Smooth muscle cell (in vitro differentiated cells): ENCODE results near the gene PTK7. TPM values are rescaled to one million over a fixed set of nuclear protein-coding genes. Genes with fewer than 3 reads are reported as not detected.
"Not testable (repeated sequence)": the region's sequence is repeated elsewhere in the genome, so short reads cannot be mapped to it uniquely, and the experiment has no call there.

Experiments
- DNase-seq: peaks from one replicate; lab custom pipeline; 2025; ENCODE audit not compliant: unreplicated experiment; lab: John Stamatoyannopoulos, UW
- H2AFZ ChIP-seq: fragments of 200-600 bp; sonication (generic); 2 replicates; pipeline ENCODE4 v1.6.0; 2016; ENCODE audit warnings: antibody characterized with exemption, low read depth, mild to moderate bottlenecking
- H3F3A ChIP-seq: fragments of 200-600 bp; sonication (generic); 2 replicates; pipeline ENCODE4 v1.6.0; 2017; ENCODE audit warnings: antibody characterized with exemption, low read depth
- H3K27ac ChIP-seq: fragments of 200-600 bp; sonication (generic); 2 replicates; pipeline ENCODE4 v1.5.1; 2016; ENCODE audit warnings: low read depth, mild to moderate bottlenecking
- H3K27me3 ChIP-seq: fragments of 200-600 bp; sonication (generic); 2 replicates; pipeline ENCODE4 v1.6.1; 2016; ENCODE audit warnings: low read depth, mild to moderate bottlenecking
- H3K36me3 ChIP-seq: fragments of 200-600 bp; sonication (generic); 2 replicates; pipeline ENCODE4 v1.5.1; 2016; ENCODE audit warnings: low read depth
- H3K4me1 ChIP-seq: fragments of 200-600 bp; sonication (generic); 2 replicates; pipeline ENCODE4 v1.5.1; 2016; ENCODE audit warnings: low read depth
- H3K4me2 ChIP-seq: fragments of 200-600 bp; sonication (generic); 2 replicates; pipeline ENCODE4 v1.6.0; 2016; ENCODE audit warnings: mild to moderate bottlenecking
- H3K4me3 ChIP-seq: fragments of 200-600 bp; sonication (generic); 2 replicates; pipeline ENCODE4 v1.5.1; 2016; ENCODE audit warnings: mild to moderate bottlenecking
- H3K79me2 ChIP-seq: fragments of 200-600 bp; sonication (generic); 2 replicates; pipeline ENCODE4 v1.6.0; 2016; ENCODE audit warnings: low read depth, mild to moderate bottlenecking
- H3K9ac ChIP-seq: fragments of 200-600 bp; sonication (generic); 2 replicates; pipeline ENCODE4 v1.6.0; 2016; ENCODE audit warnings: low read depth
- H3K9me3 ChIP-seq: fragments of 200-600 bp; sonication (generic); replicated peaks from 2 replicates; pipeline ENCODE4 v1.5.1; 2016; ENCODE audit warnings: low read depth
- H4K20me1 ChIP-seq: fragments of 200-600 bp; sonication (generic); 2 replicates; pipeline ENCODE4 v1.6.0; 2016; ENCODE audit warnings: low read depth
- CTCF ChIP-seq: fragments of 200-600 bp; sonication (generic); IDR thresholded peaks from 2 replicates; pipeline ENCODE4 v1.5.1; 2017; ENCODE audit warnings: borderline replicate concordance, mild to moderate bottlenecking, antibody characterized with exemption; ENCODE audit not compliant: insufficient read depth, poor library complexity, severe bottlenecking
- WGBS: methylation state at CpG from one replicate; pipeline ENCODE4 v1.1.7; 2016; ENCODE audit warnings: low lambda C conversion rate; 5-methylcytosine and 5-hydroxymethylcytosine counted together
- polyA plus RNA-seq: library from polyadenylated mRNA; unstranded; fragments of >200 nt; fragmentation: Nextera tagmentation; extraction: Ambion mirVana; gene quantifications from 2 replicates; pipeline ENCODE4 v1.2.1, GENCODE V29; 2016
- total RNA-seq: library from RNA; depleted of rRNA; stranded (reverse); fragments of >200 nt; gene quantifications from 2 replicates; pipeline ENCODE4 v1.2.3, GENCODE V29; 2014

PTK7 gene
- total and polyA plus RNA-seq, 2 experiments from 2014 or later, result 376 to 598 TPM

GRCh38 chr6:43129434-43130194 lies 53.5 kb downstream of the PTK7 start:
- Histone ChIP-seq H3K4me1 (peaks cover 16% of the 10 kb centered on the region), H3K9me3 (no peaks in the 10 kb centered on the region), H3K79me2 (peaks cover 83% of the 10 kb centered on the region), H3K27me3 (no peaks in the 10 kb centered on the region), H3K27ac (peak overlapping the region; percentile 100), H3K4me2 (peak overlapping the region; percentile 55), H3K9ac (peak overlapping the region; percentile 35), H3K36me3 (peaks cover 18% of the 10 kb centered on the region), H3K4me3 (no peak overlapping the region), H3F3A (peaks cover 38% of the 10 kb centered on the region), H2AFZ (no peak overlapping the region), H4K20me1 (peaks cover 51% of the 10 kb centered on the region)
- DNase-seq, result no peak
- WGBS, result 80% methylated on average over 15 of the region's 15 CpGs
- TF ChIP-seq CTCF, result peak; percentile 48

GRCh38 chr6:43130429-43130828 lies 54.3 kb downstream of the PTK7 start:
- H3K36me3 ChIP-seq, result peaks cover 24% of the 10 kb centered on the region
- peak overlapping the region; percentile 31 for H3K27ac ChIP-seq
- 95% methylated on average over 7 of the region's 7 CpGs for WGBS
- no peak overlapping the region for H3K9ac ChIP-seq
- no peak for TF ChIP-seq CTCF
- peaks cover 41% of the 10 kb centered on the region for H3F3A ChIP-seq
- H3K4me2 ChIP-seq, result no peak overlapping the region
- peaks cover 92% of the 10 kb centered on the region for H3K79me2 ChIP-seq
- H3K4me3 ChIP-seq, result no peak overlapping the region
- H3K27me3 ChIP-seq, result no peaks in the 10 kb centered on the region
- H3K9me3 ChIP-seq, result no peaks in the 10 kb centered on the region
- peaks cover 51% of the 10 kb centered on the region for H4K20me1 ChIP-seq
- H2AFZ ChIP-seq, result no peak overlapping the region
- H3K4me1 ChIP-seq, result peaks cover 12% of the 10 kb centered on the region
- DNase-seq, result no peak

DNA sequence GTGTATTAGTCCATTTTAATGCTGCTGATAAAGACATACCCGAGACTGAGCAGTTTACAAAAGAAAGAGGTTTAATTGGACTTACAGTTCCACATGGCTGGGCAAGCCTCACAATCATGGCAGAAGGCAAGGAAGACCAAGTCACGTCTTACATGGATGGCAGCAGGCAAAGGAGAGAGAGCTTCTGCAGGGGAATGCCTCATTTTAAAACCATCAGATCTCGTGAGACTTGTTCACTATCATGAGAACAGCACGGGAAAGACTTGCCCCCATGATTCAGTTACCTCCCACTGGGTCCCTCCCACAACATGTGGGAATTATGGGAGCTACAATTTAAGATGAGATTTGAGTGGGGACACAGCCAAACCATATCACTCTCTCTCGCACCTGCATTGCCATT lies 55.3 kb downstream of the PTK7 start:
- Histone ChIP-seq H4K20me1 (peaks cover 51% of the 10 kb centered on the region), H3K27ac (peak overlapping the region; percentile 31), H3F3A (peaks cover 35% of the 10 kb centered on the region), H3K79me2 (peaks cover 99% of the 10 kb centered on the region), H3K36me3 (peaks cover 24% of the 10 kb centered on the region)
- not testable (repeated sequence) for H3K27me3 ChIP-seq, H2AFZ ChIP-seq, DNase-seq, H3K9ac ChIP-seq, H3K4me1 ChIP-seq, H3K4me3 ChIP-seq, H3K4me2 ChIP-seq, H3K9me3 ChIP-seq
- WGBS, result 84% methylated on average over 5 of the region's 5 CpGs

- H3K36me3 ChIP-seq, result peaks cover 10% of the 10 kb centered on the region
- WGBS, result 97% methylated on average over 3 of the region's 3 CpGs
- no peaks in the 10 kb centered on the region for H3K4me1 ChIP-seq
- peaks cover 41% of the 10 kb centered on the region for H3F3A ChIP-seq
- H3K4me2 ChIP-seq, result no peak overlapping the region
- no peak for DNase-seq
- H3K27ac ChIP-seq, result no peak overlapping the region
- H2AFZ ChIP-seq, result no peak overlapping the region
- H3K9ac ChIP-seq, result no peak overlapping the region
- no peak overlapping the region for H3K4me3 ChIP-seq
- H4K20me1 ChIP-seq, result peaks cover 8% of the 10 kb centered on the region
- peaks cover 73% of the 10 kb centered on the region for H3K79me2 ChIP-seq
- no peaks in the 10 kb centered on the region for H3K27me3 ChIP-seq
- no peaks in the 10 kb centered on the region for H3K9me3 ChIP-seq
- TF ChIP-seq CTCF, result no peak
These were observed 62.2 kb downstream of the PTK7 start for GRCh38 chr6:43138267-43138666.

- not testable (repeated sequence) for H3K9me3 ChIP-seq, H3K4me1 ChIP-seq, H3K4me2 ChIP-seq, H3K4me3 ChIP-seq, H3K27me3 ChIP-seq, H3K9ac ChIP-seq, H4K20me1 ChIP-seq, H2AFZ ChIP-seq, DNase-seq, H3K36me3 ChIP-seq
- H3K27ac ChIP-seq, result peak overlapping the region; percentile 39
- peaks cover 45% of the 10 kb centered on the region for H3F3A ChIP-seq
- 81% methylated on average over 11 of the region's 11 CpGs for WGBS
- peaks cover 67% of the 10 kb centered on the region for H3K79me2 ChIP-seq
These were observed 63.9 kb downstream of the PTK7 start for GRCh38 chr6:43139973-43140372.
